Left lung (tissue), 10 donors: ENCODE results near the gene EBF3. TPM values are rescaled to one million over a fixed set of nuclear protein-coding genes. Genes with fewer than 3 reads are reported as not detected.
A peak's percentile ranks its signal among the peaks of the same experiment; 100 is the strongest.

Experiments
- ATAC-seq: fragments of 200-7000 bp; cut with Tn5 transposase; one replicate; pipeline ENCODE4 v1.9.1; 2020; ENCODE audit warnings: moderate library complexity
- DNase-seq, 4 donors: peaks; one replicate each; pipeline ENCODE4 v3.0.0-alpha.2; 2013 to 2020
- H3K27ac ChIP-seq, 2 donors: fragments of 200-600 bp; sonication (generic) in 1 of 2; one replicate each; pipeline versions ENCODE4 v1.5.0 to v1.8.0; 2020 to 2021
- H3K27me3 ChIP-seq, 2 donors: fragments of 200-600 bp; sonication (generic) in 1 of 2; one replicate each; pipeline versions ENCODE4 v1.5.0 to v1.8.0; 2020 to 2021
- H3K36me3 ChIP-seq, 2 donors: fragments of 200-600 bp; sonication (generic) in 1 of 2; one replicate each; pipeline versions ENCODE4 v1.5.0 to v1.8.0; 2020 to 2021
- H3K4me1 ChIP-seq, 2 donors: fragments of 200-600 bp; one replicate each; pipeline ENCODE4 v1.8.0; 2021
- H3K4me3 ChIP-seq, 2 donors: fragments of 200-600 bp; sonication (generic) in 1 of 2; one replicate each; pipeline versions ENCODE4 v1.5.0 to v1.8.0; 2020 to 2021; ENCODE audit warnings: mild to moderate bottlenecking in 1 of 2
- H3K9me3 ChIP-seq, 2 donors: fragments of 200-600 bp; sonication (generic) in 1 of 2; one replicate each; pipeline versions ENCODE4 v1.5.0 to v1.8.0; 2020 to 2021
- intact Hi-C, 2 donors: fragments of 100-400 bp; cut with DNase I; formaldehyde crosslinking; loops; one replicate each; pipeline versions ENCODE4 v1.11.2 to v1.14.2; 2022
- polyA plus RNA-seq, 6 donors: library from polyadenylated mRNA; unstranded; fragments of 120-200 nt; gene quantifications; one replicate each; pipeline ENCODE4 v1.2.1, GENCODE V29; 2013; ENCODE audit not compliant: insufficient read length in 6 of 6
- total RNA-seq, 2 donors: library from RNA; stranded (reverse); fragmentation: NEBNext Ultra II Directional; extraction: Animal tissue kit (Norgen Biotek cat#: 25700); gene quantifications; one replicate each; pipeline ENCODE4 v1.2.1, GENCODE V29; 2021
- TF ChIP-seq, protein P1 (sequence below), 2 donors: fragments of 200-600 bp; sonication (generic) in 1 of 2; IDR thresholded peaks; one replicate each; pipeline versions ENCODE4 v1.5.0 to v1.8.0; 2021; ENCODE audit warnings: antibody characterized with exemption in 2 of 2
- donor health status: DM: no; HTN: yes; CAD: no.
- donor health status: DM: no; HTN: no; CAD: no.

EBF3 gene
- total and polyA plus RNA-seq, 8 donors, result 0.10 to 2.0 (median 1.4) TPM; not detected in 1

GRCh38 chr10:129865413-129865812 is 98.7 kb downstream of the EBF3 start:
- DNase-seq (no peak), ATAC-seq (no peak)
- no peak overlapping the region for H3K27ac ChIP-seq
- TF ChIP-seq, protein P1, sequence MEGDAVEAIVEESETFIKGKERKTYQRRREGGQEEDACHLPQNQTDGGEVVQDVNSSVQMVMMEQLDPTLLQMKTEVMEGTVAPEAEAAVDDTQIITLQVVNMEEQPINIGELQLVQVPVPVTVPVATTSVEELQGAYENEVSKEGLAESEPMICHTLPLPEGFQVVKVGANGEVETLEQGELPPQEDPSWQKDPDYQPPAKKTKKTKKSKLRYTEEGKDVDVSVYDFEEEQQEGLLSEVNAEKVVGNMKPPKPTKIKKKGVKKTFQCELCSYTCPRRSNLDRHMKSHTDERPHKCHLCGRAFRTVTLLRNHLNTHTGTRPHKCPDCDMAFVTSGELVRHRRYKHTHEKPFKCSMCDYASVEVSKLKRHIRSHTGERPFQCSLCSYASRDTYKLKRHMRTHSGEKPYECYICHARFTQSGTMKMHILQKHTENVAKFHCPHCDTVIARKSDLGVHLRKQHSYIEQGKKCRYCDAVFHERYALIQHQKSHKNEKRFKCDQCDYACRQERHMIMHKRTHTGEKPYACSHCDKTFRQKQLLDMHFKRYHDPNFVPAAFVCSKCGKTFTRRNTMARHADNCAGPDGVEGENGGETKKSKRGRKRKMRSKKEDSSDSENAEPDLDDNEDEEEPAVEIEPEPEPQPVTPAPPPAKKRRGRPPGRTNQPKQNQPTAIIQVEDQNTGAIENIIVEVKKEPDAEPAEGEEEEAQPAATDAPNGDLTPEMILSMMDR (IDR thresholded peaks at IDR 0.05), result no peak
- H3K27me3 ChIP-seq, result peaks cover 0 to 15% of the 10 kb centered on the region in 2 donors
- H3K36me3 ChIP-seq, result no peaks in the 10 kb centered on the region
- no peak overlapping the region for H3K4me3 ChIP-seq
- intact Hi-C loops, result no loop called here
- no peaks in the 10 kb centered on the region for H3K4me1 ChIP-seq
- H3K9me3 ChIP-seq, result no peaks in the 10 kb centered on the region

DNA sequence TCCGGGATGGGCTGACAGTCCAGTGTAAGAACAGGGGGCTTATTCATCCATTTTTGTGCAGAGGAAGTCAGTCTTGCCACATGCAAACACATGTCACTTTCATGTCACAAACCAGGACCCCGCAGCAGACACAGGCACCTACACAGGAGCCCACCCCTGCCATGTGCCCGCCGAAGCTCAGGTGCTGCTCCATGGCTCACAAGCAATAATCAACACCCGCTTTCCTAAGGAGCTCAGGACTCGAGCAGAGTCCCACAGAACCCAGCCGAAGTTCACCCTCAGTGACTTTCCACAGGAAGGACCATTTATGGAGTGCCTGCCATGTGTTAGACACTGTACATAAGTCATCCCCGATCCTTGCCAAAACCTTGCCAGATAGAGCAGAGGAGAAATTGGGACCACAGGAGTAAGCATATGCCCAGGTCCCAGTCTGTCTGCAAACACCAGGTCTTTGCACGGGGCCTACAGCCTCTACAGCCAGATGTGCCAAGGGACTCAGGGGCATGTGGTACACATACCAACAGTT is 99.4 kb downstream of the EBF3 start:
- H3K4me1 ChIP-seq, result no peaks in the 10 kb centered on the region
- no peaks in the 10 kb centered on the region for H3K36me3 ChIP-seq
- ATAC-seq, result no peak
- TF ChIP-seq, protein P1 (IDR thresholded peaks at IDR 0.05), result no peak
- no peak overlapping the region for H3K4me3 ChIP-seq
- intact Hi-C loops, result no loop called here
- H3K27ac ChIP-seq, result no peak overlapping the region
- H3K9me3 ChIP-seq, result no peaks in the 10 kb centered on the region
- DNase-seq, result no peak
- H3K27me3 ChIP-seq, result peaks cover 0 to 23% of the 10 kb centered on the region in 2 donors

- DNase-seq (no peak), ATAC-seq (no peak)
- no peak overlapping the region for H3K27ac ChIP-seq
- peaks cover 0 to 26% of the 10 kb centered on the region in 2 donors for H3K27me3 ChIP-seq
- H3K4me3 ChIP-seq, result no peak overlapping the region
- TF ChIP-seq, protein P1 (IDR thresholded peaks at IDR 0.05), result no peak
- intact Hi-C loops, result no loop called here
- no peaks in the 10 kb centered on the region for H3K4me1 ChIP-seq
- H3K9me3 ChIP-seq, result no peaks in the 10 kb centered on the region
- H3K36me3 ChIP-seq, result no peaks in the 10 kb centered on the region
Observed at GRCh38 chr10:129864082-129864481, 100.0 kb downstream of the EBF3 start.

DNA sequence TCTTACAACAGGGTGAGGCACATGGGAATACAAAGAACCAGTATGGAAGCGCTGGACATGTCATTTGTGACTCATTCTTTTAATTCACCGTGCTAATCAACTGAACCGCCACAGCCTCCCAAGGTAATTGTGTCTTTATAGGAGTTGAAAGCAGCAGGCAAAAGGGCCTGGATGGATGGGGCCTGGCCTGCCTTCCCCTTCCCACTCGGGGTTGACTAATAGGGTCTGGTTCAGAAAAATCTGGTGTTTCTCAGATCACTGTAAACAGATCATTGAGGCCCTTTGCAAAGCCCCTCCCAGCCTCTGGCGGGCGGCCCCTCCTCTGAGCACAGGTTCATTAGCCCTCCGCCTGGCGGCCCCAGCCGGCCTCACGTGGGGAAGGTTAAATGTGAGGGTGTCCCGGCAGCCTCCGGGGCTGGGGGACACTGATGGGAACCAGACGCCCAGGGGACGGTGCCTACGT is 100.8 kb downstream of the EBF3 start:
- H3K4me3 ChIP-seq, result no peak overlapping the region
- intact Hi-C loops, result no loop called here
- TF ChIP-seq, protein P1 (IDR thresholded peaks at IDR 0.05), result no peak
- no peaks in the 10 kb centered on the region for H3K4me1 ChIP-seq
- no peaks in the 10 kb centered on the region for H3K9me3 ChIP-seq
- no peaks in the 10 kb centered on the region for H3K36me3 ChIP-seq
- no peak for ATAC-seq
- peaks cover 0 to 28% of the 10 kb centered on the region in 2 donors for H3K27me3 ChIP-seq
- no peak overlapping the region for H3K27ac ChIP-seq
- no peak for DNase-seq

DNA sequence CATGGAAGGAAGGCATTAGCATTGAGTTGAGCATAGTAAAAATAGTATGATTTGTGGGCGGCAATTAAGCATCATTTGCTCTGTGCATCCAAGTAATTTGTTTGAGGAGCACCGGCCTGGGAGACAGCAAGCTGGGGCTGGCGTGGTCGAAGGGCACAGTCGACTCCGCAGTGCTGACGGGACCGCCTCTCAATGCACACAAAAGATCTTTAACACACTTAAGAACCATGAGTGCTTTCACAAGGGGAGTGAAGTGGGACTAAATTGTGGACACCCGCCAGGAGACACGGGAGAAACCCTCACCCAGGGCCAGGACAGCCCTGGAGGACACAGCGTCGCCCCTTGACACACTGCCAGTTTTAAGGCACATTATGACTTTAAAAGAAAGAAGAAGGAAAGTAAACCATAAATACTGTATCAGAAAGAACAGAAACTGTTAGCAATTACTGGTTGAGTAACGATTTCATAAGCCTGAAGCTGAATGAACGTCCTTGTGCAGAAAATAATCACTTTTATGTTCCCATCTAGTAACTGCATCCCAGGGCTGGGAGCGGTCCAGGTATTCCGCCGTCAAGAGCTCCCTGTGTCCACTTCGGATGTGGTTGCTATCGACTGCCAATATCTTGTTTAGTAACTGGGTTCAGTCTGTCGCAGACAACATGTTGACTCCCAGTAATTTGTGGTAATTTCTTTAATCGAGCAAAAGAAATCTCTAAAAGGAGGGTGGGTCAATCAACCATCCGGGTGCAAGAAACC is 102.1 kb downstream of the EBF3 start:
- ATAC-seq (peak; percentile 57), DNase-seq (no peak)
- no peaks in the 10 kb centered on the region for H3K9me3 ChIP-seq
- H3K4me1 ChIP-seq, result no peaks in the 10 kb centered on the region
- H3K27me3 ChIP-seq, result peaks cover 0 to 32% of the 10 kb centered on the region in 2 donors
- TF ChIP-seq, protein P1 (IDR thresholded peaks at IDR 0.05), result no peak
- intact Hi-C loops, result no loop called here
- H3K27ac ChIP-seq, result no peak overlapping the region
- H3K36me3 ChIP-seq, result no peaks in the 10 kb centered on the region
- H3K4me3 ChIP-seq, result no peak overlapping the region
